Neural cell (in vitro differentiated cells): ENCODE results near the gene HNRNPUL1. TPM values are rescaled to one million over a fixed set of nuclear protein-coding genes. Genes with fewer than 3 reads are reported as not detected.

ENCODE experiments used
- H2AFZ ChIP-seq: fragments of 200-600, 300-800 bp; sonication (generic), shearing (Covaris generic); 2 replicates; pipeline ENCODE4 v1.6.0; 2014; ENCODE audit warnings: low read depth, mild to moderate bottlenecking, antibody characterized with exemption, low read length, moderate library complexity
- H3F3A ChIP-seq: fragments of 200-600 bp; shearing (Covaris generic); 2 replicates; pipeline ENCODE4 v1.6.1; 2016; ENCODE audit warnings: mild to moderate bottlenecking, moderate library complexity, mixed read lengths, antibody characterized with exemption, low read length; ENCODE audit not compliant: insufficient read depth, poor library complexity, severe bottlenecking
- H3K27ac ChIP-seq: fragments of 200-600, 300-800 bp; sonication (generic), shearing (Covaris generic); 2 replicates; pipeline ENCODE4 v1.5.1; 2014; ENCODE audit warnings: mild to moderate bottlenecking, low read length, moderate library complexity
- H3K27me3 ChIP-seq: fragments of 300-800, 200-600 bp; sonication (generic), shearing (Covaris generic); 2 replicates; pipeline ENCODE4 v1.6.0; 2014; ENCODE audit warnings: mild to moderate bottlenecking, low read depth, low read length, moderate library complexity; ENCODE audit not compliant: insufficient read depth
- H3K36me3 ChIP-seq: fragments of 300-800, 200-600 bp; sonication (generic), shearing (Covaris generic); 2 replicates; pipeline ENCODE4 v1.5.1; 2014; ENCODE audit warnings: mild to moderate bottlenecking, antibody characterized with exemption, low read length, moderate library complexity; ENCODE audit not compliant: insufficient read depth
- H3K4me2 ChIP-seq: fragments of 300-800, 200-600 bp; sonication (generic), shearing (Covaris generic); 2 replicates; pipeline ENCODE4 v1.6.0; 2014; ENCODE audit warnings: mild to moderate bottlenecking, low read length
- H3K4me3 ChIP-seq: fragments of 300-800, 200-600 bp; sonication (generic), shearing (Covaris generic); 2 replicates; pipeline ENCODE4 v1.5.1; 2014; ENCODE audit warnings: mild to moderate bottlenecking, low read length, moderate library complexity
- H3K79me2 ChIP-seq: fragments of 200-600 bp; shearing (Covaris generic); replicated peaks from 2 replicates; pipeline ENCODE4 v1.6.0; 2014; ENCODE audit warnings: mild to moderate bottlenecking, low read length, moderate library complexity; ENCODE audit not compliant: insufficient read depth
- H3K9ac ChIP-seq: fragments of 300-800, 200-600 bp; sonication (generic), shearing (Covaris generic); 2 replicates; pipeline ENCODE4 v1.6.1; 2016; ENCODE audit warnings: mild to moderate bottlenecking, low read length, mixed read lengths
- H3K9me2 ChIP-seq: fragments of 200-600 bp; shearing (Covaris generic); 2 replicates; pipeline ENCODE4 v1.6.1; 2016; ENCODE audit warnings: mild to moderate bottlenecking, low read length, mixed read lengths; ENCODE audit not compliant: insufficient read depth
- H3K9me3 ChIP-seq: fragments of 200-600, 300-800 bp; sonication (generic), shearing (Covaris generic); 2 replicates; pipeline ENCODE4 v1.6.1; 2016; ENCODE audit warnings: mild to moderate bottlenecking, mixed run types, low read length, moderate library complexity, mixed read lengths
- H4K20me1 ChIP-seq: fragments of 200-600 bp; shearing (Covaris generic); 2 replicates; pipeline ENCODE4 v1.6.1; 2016; ENCODE audit warnings: mild to moderate bottlenecking, mixed run types; ENCODE audit not compliant: insufficient read depth
- EP300 ChIP-seq: fragments of 450-650 bp; conservative IDR thresholded peaks from 2 replicates; pipeline ENCODE4 v1.6.1; 2014; ENCODE audit warnings: antibody characterized with exemption, mild to moderate bottlenecking, moderate library complexity; ENCODE audit not compliant: poor library complexity, severe bottlenecking
- EZH2 ChIP-seq: fragments of 200-600, 300-800 bp; shearing (Covaris generic), sonication (generic); IDR thresholded peaks from 2 replicates; pipeline ENCODE4 v1.6.1; 2014; ENCODE audit warnings: antibody characterized with exemption, low read length, borderline replicate concordance, mild to moderate bottlenecking; ENCODE audit not compliant: insufficient read depth, poor library complexity, severe bottlenecking
- MXI1 ChIP-seq: fragments of 450-650 bp; conservative IDR thresholded peaks from 2 replicates; pipeline ENCODE4 v1.6.1; 2014; ENCODE audit warnings: antibody characterized with exemption, mild to moderate bottlenecking; ENCODE audit not compliant: poor library complexity, severe bottlenecking
- POLR2AphosphoS5 ChIP-seq: IDR thresholded peaks from 2 replicates; pipeline ENCODE4 v1.6.1; 2012
- RAD21 ChIP-seq: fragments of 450-650 bp; conservative IDR thresholded peaks from 2 replicates; pipeline ENCODE4 v1.6.1; 2014; ENCODE audit warnings: antibody characterized with exemption, mild to moderate bottlenecking, moderate library complexity
- SMC3 ChIP-seq: fragments of 450-650 bp; conservative IDR thresholded peaks from 2 replicates; pipeline ENCODE4 v1.6.1; 2014; ENCODE audit warnings: antibody characterized with exemption, mild to moderate bottlenecking, moderate library complexity; ENCODE audit not compliant: poor library complexity
- TAF1 ChIP-seq: IDR thresholded peaks from 2 replicates; pipeline ENCODE4 v1.6.1; 2012; ENCODE audit warnings: low read depth
- polyA plus RNA-seq: library from polyadenylated mRNA; depleted of rRNA; stranded (reverse); fragments of >200 nt; gene quantifications from 2 replicates; pipeline ENCODE4 v1.2.3, GENCODE V29; 2014
- TF ChIP-seq, protein P1 (sequence below): fragments of 450-650 bp; IDR thresholded peaks from 2 replicates; pipeline ENCODE4 v1.5.1; 2014; ENCODE audit warnings: antibody characterized with exemption, mild to moderate bottlenecking, moderate library complexity; ENCODE audit not compliant: poor library complexity, severe bottlenecking
- TF ChIP-seq, protein P2 (sequence below): IDR thresholded peaks from 2 replicates; pipeline ENCODE4 v1.6.1; 2012; ENCODE audit warnings: borderline replicate concordance

The HNRNPUL1 gene
- polyA plus RNA-seq, 1 donor from 2014 or later, result 34.6 TPM

DNA sequence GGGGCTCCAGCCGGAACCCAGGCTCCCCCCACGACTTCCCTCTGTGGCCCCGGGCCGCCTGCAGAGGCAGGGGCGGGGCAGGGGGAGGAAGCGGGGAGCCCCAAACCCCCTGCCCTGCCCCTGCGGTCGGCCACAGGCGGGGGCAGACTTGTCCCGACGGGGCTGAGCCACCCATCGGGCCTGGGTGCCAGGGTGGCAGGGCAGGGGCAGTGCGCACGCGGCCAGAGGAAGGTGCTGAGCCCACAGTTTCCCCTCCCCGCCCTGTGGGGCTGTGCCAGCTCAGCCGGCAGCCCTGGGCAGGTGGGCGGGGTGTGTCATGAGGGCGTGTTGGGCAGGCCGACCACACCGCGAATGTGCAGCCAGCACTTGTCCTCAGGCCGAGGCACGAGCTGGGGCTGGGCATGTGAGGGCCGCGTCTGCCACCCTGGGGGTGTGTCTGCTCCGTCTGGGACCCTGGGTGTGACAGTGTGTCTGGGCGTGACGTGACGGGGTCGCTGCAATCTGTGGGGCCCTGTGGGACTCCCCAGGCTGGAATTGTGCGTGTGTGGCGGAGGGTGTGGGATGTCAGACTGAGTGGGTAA lies 63.5 kb downstream of the HNRNPUL1 start:
- TF ChIP-seq TAF1 (no peak), MXI1 (no peak), POLR2AphosphoS5 (no peak), EZH2 (no peak), RAD21 (no peak), SMC3 (no peak)
- TF ChIP-seq, protein P1, sequence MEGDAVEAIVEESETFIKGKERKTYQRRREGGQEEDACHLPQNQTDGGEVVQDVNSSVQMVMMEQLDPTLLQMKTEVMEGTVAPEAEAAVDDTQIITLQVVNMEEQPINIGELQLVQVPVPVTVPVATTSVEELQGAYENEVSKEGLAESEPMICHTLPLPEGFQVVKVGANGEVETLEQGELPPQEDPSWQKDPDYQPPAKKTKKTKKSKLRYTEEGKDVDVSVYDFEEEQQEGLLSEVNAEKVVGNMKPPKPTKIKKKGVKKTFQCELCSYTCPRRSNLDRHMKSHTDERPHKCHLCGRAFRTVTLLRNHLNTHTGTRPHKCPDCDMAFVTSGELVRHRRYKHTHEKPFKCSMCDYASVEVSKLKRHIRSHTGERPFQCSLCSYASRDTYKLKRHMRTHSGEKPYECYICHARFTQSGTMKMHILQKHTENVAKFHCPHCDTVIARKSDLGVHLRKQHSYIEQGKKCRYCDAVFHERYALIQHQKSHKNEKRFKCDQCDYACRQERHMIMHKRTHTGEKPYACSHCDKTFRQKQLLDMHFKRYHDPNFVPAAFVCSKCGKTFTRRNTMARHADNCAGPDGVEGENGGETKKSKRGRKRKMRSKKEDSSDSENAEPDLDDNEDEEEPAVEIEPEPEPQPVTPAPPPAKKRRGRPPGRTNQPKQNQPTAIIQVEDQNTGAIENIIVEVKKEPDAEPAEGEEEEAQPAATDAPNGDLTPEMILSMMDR, result no peak
- TF ChIP-seq, protein P2, sequence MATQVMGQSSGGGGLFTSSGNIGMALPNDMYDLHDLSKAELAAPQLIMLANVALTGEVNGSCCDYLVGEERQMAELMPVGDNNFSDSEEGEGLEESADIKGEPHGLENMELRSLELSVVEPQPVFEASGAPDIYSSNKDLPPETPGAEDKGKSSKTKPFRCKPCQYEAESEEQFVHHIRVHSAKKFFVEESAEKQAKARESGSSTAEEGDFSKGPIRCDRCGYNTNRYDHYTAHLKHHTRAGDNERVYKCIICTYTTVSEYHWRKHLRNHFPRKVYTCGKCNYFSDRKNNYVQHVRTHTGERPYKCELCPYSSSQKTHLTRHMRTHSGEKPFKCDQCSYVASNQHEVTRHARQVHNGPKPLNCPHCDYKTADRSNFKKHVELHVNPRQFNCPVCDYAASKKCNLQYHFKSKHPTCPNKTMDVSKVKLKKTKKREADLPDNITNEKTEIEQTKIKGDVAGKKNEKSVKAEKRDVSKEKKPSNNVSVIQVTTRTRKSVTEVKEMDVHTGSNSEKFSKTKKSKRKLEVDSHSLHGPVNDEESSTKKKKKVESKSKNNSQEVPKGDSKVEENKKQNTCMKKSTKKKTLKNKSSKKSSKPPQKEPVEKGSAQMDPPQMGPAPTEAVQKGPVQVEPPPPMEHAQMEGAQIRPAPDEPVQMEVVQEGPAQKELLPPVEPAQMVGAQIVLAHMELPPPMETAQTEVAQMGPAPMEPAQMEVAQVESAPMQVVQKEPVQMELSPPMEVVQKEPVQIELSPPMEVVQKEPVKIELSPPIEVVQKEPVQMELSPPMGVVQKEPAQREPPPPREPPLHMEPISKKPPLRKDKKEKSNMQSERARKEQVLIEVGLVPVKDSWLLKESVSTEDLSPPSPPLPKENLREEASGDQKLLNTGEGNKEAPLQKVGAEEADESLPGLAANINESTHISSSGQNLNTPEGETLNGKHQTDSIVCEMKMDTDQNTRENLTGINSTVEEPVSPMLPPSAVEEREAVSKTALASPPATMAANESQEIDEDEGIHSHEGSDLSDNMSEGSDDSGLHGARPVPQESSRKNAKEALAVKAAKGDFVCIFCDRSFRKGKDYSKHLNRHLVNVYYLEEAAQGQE, result no peak
- Histone ChIP-seq H3K79me2 (no peaks in the 10 kb centered on the region), H2AFZ (no peak overlapping the region)

DNA sequence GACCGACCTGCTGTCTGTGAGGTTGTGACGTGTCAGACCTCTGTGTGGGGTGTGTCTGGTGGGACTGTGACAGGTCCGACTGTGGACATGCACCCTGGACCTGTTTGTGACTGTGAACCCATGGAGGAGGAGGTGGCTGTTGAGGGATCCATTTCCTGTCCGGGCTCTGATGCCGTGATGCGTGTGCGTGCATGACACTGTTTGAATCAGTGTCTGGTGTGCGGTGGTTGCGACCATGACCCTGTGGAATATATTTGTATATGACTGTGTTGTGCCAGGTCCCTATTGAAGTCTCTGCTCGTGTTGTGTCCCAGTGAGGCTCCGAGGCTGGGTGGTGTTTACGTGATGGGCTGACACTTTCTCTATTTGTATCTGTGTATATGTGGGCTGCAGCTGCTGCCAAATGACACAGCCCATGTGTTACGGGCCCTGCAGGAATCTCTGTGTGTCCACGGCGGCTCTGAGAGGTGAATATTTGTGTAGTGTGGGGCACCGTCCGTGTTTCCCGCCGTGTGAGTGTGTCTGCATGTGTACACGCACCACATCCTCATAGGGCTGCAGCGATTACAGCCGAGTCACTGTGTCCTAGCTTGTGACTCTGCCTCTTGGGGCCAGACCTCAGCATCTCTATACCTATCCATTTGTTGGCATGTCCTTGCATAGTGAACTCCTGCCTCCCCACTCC lies 64.1 kb downstream of the HNRNPUL1 start:
- no peaks in the 10 kb centered on the region for H3K9me2 ChIP-seq
- no peak overlapping the region for H3K9ac ChIP-seq
- no peaks in the 10 kb centered on the region for H3K27me3 ChIP-seq
- no peaks in the 10 kb centered on the region for H3K79me2 ChIP-seq
- TF ChIP-seq EZH2 (no peak), POLR2AphosphoS5 (no peak), MXI1 (no peak), RAD21 (no peak), TAF1 (no peak), EP300 (no peak), SMC3 (no peak)
- TF ChIP-seq, protein P2, result no peak
- TF ChIP-seq, protein P1, result no peak
- H3K4me3 ChIP-seq, result no peak overlapping the region
- no peaks in the 10 kb centered on the region for H4K20me1 ChIP-seq
- H3F3A ChIP-seq, result no peaks in the 10 kb centered on the region
- no peaks in the 10 kb centered on the region for H3K36me3 ChIP-seq
- H2AFZ ChIP-seq, result no peak overlapping the region
- H3K27ac ChIP-seq, result no peak overlapping the region
- H3K4me2 ChIP-seq, result no peak overlapping the region
- H3K9me3 ChIP-seq, result no peaks in the 10 kb centered on the region

More for the DNA sequence above, 63.5 kb downstream of the HNRNPUL1 start:
- no peaks in the 10 kb centered on the region for H3K9me3 ChIP-seq
- H3K9me2 ChIP-seq, result no peaks in the 10 kb centered on the region
- no peaks in the 10 kb centered on the region for H3K27me3 ChIP-seq
- H4K20me1 ChIP-seq, result no peaks in the 10 kb centered on the region
- H3K4me2 ChIP-seq, result no peak overlapping the region
- no peak overlapping the region for H3K27ac ChIP-seq
- no peaks in the 10 kb centered on the region for H3K36me3 ChIP-seq
- H3K9ac ChIP-seq, result no peak overlapping the region
- no peaks in the 10 kb centered on the region for H3F3A ChIP-seq
- H3K4me3 ChIP-seq, result no peak overlapping the region
